Cardiac muscle cell (in vitro differentiated cells and primary cell): ENCODE measurements around the gene WDR87. TPM values are rescaled to one million over a fixed set of nuclear protein-coding genes. Genes with fewer than 3 reads are reported as not detected.
A peak's percentile ranks its signal among the peaks of the same experiment; 100 is the strongest.
"Not testable (repeated sequence)": the region's sequence is repeated elsewhere in the genome, so short reads cannot be mapped to it uniquely, and the experiment has no call there.

Experiments used
- DNase-seq, 2 donors: peaks; one replicate each; pipeline versions ENCODE4 v3.0.0 to v3.0.0-alpha.2; 2010 to 2017; ENCODE audit warnings: low read depth in 1 of 2, low spot score in 1 of 2
- H3K27ac ChIP-seq: fragments of 200-600 bp; sonication (generic); 2 replicates; pipeline ENCODE4 v1.5.1; 2016
- H3K27me3 ChIP-seq: fragments of 200-600 bp; sonication (generic); 2 replicates; pipeline ENCODE4 v1.6.0; 2016; ENCODE audit warnings: control low read depth
- H3K36me3 ChIP-seq: fragments of 200-600 bp; sonication (generic); 2 replicates; pipeline ENCODE4 v1.5.1; 2016; ENCODE audit warnings: control low read depth
- H3K4me1 ChIP-seq: fragments of 200-600 bp; sonication (generic); 2 replicates; pipeline ENCODE4 v1.8.1; 2017; ENCODE audit warnings: low read depth, mild to moderate bottlenecking, mixed run types
- H3K4me3 ChIP-seq: fragments of 200-600 bp; sonication (generic); 2 replicates; pipeline ENCODE4 v1.5.1; 2016; ENCODE audit warnings: mild to moderate bottlenecking
- H3K9me3 ChIP-seq: fragments of 200-600 bp; sonication (generic); 2 replicates; pipeline ENCODE4 v1.5.1; 2017; ENCODE audit warnings: low read depth, mild to moderate bottlenecking, control low read depth
- polyA plus RNA-seq: library from polyadenylated mRNA; unstranded; fragments of >200 nt; fragmentation: Nextera tagmentation; extraction: Ambion mirVana; gene quantifications from 2 replicates; pipeline ENCODE4 v1.2.1, GENCODE V29; 2016
- total RNA-seq: library from RNA; depleted of rRNA; stranded (reverse); fragments of >200 nt; gene quantifications from 2 replicates; pipeline ENCODE4 v1.2.3, GENCODE V29; 2016
- TF ChIP-seq, protein P1 (sequence below): IDR thresholded peaks from 2 replicates; pipeline ENCODE4 v1.5.1; 2012; ENCODE audit warnings: low read depth, mild to moderate bottlenecking, low read length

WDR87 gene
- total and polyA plus RNA-seq, 2 experiments from 2014 or later: not detected

DNA sequence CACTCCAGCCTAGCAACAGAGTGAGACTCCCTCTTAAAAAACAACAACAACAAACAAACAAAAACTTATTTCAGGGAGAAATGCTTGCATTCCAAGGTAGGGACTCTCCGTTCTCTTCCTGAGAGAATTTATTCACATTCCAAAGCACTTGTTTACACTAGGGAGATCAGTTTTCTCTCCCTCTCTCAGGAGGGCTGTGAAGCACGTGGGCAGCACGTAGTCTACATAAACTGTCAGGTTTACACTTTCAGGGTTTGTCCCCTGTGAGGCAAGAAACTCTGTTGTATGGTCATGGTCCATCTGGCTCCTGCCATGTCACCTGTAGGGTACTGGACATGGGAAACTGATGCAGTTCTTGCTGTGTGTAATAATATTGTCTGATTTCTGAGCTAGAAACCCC lies 31.6 kb downstream of the WDR87 start:
- Histone ChIP-seq H3K4me1 (no peaks in the 10 kb centered on the region), H3K27ac (no peak overlapping the region), H3K9me3 (no peaks in the 10 kb centered on the region), H3K36me3 (no peaks in the 10 kb centered on the region), H3K4me3 (no peak overlapping the region), H3K27me3 (no peaks in the 10 kb centered on the region)
- no peak for DNase-seq
- TF ChIP-seq, protein P1, sequence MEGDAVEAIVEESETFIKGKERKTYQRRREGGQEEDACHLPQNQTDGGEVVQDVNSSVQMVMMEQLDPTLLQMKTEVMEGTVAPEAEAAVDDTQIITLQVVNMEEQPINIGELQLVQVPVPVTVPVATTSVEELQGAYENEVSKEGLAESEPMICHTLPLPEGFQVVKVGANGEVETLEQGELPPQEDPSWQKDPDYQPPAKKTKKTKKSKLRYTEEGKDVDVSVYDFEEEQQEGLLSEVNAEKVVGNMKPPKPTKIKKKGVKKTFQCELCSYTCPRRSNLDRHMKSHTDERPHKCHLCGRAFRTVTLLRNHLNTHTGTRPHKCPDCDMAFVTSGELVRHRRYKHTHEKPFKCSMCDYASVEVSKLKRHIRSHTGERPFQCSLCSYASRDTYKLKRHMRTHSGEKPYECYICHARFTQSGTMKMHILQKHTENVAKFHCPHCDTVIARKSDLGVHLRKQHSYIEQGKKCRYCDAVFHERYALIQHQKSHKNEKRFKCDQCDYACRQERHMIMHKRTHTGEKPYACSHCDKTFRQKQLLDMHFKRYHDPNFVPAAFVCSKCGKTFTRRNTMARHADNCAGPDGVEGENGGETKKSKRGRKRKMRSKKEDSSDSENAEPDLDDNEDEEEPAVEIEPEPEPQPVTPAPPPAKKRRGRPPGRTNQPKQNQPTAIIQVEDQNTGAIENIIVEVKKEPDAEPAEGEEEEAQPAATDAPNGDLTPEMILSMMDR: no peak

DNA sequence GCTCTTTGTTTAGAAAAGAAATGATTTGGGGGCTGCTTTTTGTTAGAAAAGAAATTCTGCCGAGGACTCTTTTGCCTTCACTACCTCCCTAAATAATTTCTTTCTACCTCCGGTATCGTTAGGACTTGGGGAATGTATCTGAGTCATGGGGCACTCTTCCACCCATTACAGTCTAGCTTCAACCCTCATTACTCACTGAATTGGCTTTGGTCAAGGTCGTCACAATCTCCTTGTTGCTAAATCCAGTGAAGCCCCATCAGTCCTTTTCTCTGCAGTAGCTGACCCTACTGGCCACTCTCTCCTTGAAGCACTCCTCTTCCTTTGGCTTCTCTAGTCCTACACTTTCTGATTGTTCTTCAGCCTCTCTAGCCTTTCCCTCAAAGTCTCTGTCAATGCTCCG lies 34.0 kb downstream of the WDR87 start:
- Histone ChIP-seq H3K4me1 (no peaks in the 10 kb centered on the region), H3K27me3 (no peaks in the 10 kb centered on the region), H3K9me3 (no peaks in the 10 kb centered on the region), H3K27ac (no peak overlapping the region), H3K36me3 (no peaks in the 10 kb centered on the region), H3K4me3 (no peak overlapping the region)
- TF ChIP-seq, protein P1: no peak
- DNase-seq: no peak

DNA sequence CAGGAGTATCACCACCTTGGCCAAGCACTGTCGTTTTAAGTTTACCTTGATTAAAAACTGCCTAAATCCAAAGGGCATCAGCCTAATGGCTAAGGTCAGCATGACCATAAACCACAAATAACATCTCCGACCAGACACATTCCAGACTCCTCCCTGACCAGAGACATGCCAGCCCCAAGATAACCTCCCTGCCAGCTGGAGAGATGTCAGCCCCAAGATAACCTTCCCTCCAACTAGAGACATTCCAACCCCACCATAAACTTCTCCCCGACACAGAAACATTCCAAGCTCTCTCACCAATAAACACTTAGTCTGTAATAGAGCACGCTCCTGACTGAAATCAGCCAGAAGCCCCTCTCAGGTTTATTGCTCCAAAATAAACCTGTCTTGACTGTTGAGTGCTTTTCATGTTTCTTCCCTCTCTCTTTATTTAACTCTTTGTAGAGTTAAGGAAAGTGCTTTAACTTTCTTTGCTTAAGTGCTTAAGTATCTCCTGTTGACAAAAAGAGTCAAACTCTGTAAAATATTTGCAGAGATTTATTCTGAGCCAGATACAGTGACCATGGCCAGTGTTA lies 36.5 kb downstream of the WDR87 start:
- H3K4me3 ChIP-seq: no peak overlapping the region
- H3K27me3 ChIP-seq: no peaks in the 10 kb centered on the region
- H3K27ac ChIP-seq: no peak overlapping the region
- no peak for DNase-seq
- H3K9me3 ChIP-seq: no peaks in the 10 kb centered on the region
- TF ChIP-seq, protein P1: no peak
- no peaks in the 10 kb centered on the region for H3K4me1 ChIP-seq
- H3K36me3 ChIP-seq: no peaks in the 10 kb centered on the region

DNA sequence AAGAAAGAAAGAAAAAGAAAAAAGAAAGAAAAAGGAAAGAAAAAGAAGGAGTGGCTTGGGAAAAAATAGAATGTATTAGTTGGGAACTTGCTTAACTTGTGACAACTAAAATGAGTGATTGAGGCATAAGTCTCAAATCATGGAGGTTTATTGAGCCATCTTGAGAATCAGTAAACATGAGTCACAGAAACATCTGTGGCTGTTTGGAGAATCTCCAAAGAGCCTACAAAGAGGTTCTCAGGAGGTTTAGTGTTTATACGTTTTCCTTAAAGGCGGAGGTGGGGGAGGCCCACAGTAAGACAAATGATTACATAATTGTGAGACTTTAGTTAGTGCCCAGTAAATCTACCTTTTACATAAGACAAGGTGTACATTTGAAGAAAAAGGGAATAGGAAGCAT lies 38.6 kb downstream of the WDR87 start:
- Histone ChIP-seq H3K9me3 (no peaks in the 10 kb centered on the region), H3K36me3 (no peaks in the 10 kb centered on the region), H3K4me1 (no peaks in the 10 kb centered on the region), H3K4me3 (no peak overlapping the region), H3K27ac (no peak overlapping the region), H3K27me3 (no peaks in the 10 kb centered on the region)
- DNase-seq: peak in 1 of 2 donors; percentile 20
- TF ChIP-seq, protein P1: no peak

DNA sequence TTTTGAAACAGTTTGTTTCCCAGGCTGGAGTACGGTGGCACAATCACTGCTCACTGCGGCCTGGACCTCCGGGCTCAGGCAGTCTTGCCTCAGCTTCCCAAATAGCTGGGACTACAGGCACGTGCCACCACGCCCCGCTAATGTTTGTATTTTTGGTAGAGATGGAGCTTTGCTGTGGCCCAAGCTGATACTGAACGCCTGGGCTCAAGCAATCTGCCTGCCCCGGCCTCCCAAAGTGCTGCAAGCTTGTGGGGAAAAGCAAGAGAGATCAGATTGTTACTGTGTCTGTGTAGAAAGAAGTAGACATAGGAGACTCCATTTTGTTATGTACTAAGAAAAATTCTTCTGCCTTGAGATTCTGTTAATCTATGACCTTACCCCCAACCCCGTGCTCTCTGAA lies 40.5 kb downstream of the WDR87 start:
- not testable (repeated sequence) for H3K9me3 ChIP-seq, H3K4me1 ChIP-seq, H3K27me3 ChIP-seq, H3K27ac ChIP-seq, DNase-seq, H3K4me3 ChIP-seq, H3K36me3 ChIP-seq

DNA sequence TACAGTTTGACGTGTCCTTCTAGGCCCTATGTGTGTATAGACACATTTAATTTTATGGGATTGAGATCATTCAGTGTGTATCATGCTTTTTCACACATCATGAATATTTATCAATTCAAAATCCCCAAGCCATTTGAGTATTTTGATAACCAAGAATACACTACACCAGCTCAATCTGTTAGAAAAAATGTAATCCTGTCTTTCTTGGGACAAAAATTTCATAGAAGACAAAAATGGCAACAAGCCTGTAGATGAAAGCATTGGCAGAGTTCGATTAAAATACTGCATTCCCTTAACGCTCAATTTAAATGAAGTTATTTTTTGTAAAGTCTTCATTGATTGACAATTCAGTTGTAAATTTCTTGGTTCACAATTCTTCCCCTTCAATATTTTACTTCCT lies 41.9 kb downstream of the WDR87 start:
- Histone ChIP-seq H3K4me3 (no peak overlapping the region), H3K9me3 (no peaks in the 10 kb centered on the region), H3K27me3 (no peaks in the 10 kb centered on the region), H3K4me1 (no peaks in the 10 kb centered on the region), H3K27ac (no peak overlapping the region), H3K36me3 (no peaks in the 10 kb centered on the region)
- TF ChIP-seq, protein P1: no peak
- DNase-seq: no peak
